ENCODE results near the gene CABYR. TPM values are rescaled to one million over a fixed set of nuclear protein-coding genes. Genes with fewer than 3 reads are reported as not detected.

The CABYR gene
- total RNA-seq, 1 donor from 2014 or later = 1.0 TPM

DNA sequence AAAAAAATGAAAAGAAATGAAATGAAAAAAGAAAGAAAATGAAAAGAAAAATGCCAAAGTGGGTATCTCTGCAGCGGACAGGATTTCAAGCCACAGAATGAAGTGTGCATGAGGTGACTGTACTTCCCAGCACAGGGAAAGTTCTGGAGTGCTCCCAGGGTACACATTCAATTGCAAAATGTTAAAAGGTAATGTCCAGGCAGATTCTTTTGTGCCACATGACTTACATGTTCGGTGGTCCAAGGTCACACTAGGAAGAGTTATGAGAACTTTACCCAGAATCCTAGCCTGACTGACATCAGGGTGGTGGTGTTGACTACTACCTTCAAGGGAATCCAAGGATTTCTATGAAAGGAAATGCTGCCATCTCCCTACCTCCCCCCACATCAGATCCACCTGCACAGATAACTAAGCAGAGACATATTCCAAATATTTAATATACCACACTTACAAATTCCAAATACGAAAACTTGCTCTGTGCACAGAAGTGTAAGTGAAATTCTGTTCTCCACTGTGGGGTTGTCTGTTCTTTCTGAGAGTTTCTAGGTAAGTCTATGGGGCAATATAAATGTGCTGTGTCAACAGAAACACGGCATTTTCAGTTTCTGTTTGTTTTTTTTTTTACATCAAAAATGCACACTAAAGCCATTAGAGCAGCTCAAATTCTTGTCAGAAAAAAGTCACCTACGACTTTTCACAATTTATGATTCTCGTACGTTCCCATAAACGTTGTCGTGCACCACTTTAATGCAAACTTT lies 56.6 kb downstream of the CABYR start:
- DNase-seq = no peak

DNA sequence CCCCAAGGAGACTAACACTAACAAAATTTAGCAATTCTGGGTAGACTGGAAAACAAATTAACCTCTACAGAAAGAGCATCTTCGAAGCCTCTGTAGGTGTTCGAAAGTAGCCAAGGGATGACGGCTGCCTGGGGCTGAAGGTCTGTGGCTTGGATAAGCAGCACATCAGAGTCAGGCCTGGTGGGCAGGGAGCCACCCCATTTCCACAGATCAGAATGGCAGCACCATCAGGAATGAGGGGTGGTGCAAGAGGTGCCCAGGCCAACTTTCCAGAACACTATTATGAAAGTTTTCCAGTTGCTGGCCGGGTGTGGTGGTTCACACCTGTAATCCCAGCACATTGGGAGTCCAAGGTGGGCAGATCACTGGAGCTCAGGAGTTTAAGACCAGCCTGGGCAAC lies 57.9 kb downstream of the CABYR start:
- DNase-seq = no peak

DNA sequence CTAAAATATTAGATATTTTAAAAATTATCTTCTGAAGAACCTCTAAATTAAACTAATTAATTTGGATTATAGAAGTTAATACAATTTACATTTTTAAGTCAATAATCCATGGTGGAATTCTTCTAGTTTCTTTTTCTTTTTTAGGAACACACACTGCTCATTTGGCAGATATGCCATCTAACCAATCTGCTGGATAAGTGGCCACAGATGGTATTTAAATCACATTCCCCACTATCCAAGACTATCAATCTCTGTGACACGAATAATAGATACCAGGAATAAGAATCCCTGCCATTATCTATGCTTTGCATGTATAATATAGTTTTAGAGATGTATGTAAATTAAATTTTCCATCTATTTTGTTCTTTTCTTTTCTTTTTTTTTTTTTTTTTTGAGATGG lies 58.5 kb downstream of the CABYR start:
- DNase-seq = no peak

DNA sequence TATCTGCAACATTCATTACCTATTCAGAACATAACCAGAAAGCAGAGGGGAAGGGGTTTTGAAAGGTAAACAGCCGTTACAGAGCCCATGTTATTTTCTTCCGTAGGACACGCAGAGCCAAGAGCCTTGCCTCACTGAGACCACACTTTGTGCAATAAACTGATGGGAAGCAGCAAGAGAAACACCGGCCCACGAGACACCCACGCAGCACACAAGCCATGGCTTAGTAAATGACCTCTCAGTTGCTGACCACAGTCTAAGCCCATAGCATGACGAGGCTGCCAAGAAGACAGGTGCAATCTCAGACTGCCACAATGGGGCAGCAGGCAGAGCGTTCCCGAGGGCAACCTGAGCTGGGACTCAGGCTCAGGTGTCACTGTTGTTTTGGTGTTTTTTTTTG lies 59.6 kb downstream of the CABYR start:
- DNase-seq = no peak

DNA sequence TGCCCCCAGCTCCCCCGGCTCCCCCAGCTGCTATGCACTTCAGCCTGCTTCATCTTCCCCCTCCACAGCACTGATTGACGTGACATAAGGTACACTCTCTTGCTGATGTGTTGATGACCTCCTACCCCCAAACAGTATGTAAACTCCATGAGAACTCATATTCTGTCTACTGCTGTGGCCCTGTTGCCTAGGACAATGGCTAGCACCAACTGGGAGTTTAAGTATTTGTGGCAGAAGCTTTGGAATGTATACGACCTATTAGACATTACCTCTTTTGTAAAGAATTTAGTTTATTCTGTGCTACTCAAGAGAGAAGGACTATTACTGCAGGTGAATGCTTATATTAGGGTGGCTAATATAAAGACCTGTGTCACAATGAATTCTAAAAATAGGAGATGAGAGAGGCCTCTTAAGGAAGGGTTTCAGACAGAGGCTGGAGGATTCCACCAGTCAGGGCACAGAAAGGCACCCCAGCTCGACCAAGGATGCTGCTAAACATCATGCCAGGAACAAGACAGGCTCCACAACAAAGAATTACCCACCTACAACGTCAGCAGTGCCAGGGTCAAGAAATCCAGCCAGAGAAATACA lies 60.6 kb downstream of the CABYR start:
- DNase-seq = no peak

DNA sequence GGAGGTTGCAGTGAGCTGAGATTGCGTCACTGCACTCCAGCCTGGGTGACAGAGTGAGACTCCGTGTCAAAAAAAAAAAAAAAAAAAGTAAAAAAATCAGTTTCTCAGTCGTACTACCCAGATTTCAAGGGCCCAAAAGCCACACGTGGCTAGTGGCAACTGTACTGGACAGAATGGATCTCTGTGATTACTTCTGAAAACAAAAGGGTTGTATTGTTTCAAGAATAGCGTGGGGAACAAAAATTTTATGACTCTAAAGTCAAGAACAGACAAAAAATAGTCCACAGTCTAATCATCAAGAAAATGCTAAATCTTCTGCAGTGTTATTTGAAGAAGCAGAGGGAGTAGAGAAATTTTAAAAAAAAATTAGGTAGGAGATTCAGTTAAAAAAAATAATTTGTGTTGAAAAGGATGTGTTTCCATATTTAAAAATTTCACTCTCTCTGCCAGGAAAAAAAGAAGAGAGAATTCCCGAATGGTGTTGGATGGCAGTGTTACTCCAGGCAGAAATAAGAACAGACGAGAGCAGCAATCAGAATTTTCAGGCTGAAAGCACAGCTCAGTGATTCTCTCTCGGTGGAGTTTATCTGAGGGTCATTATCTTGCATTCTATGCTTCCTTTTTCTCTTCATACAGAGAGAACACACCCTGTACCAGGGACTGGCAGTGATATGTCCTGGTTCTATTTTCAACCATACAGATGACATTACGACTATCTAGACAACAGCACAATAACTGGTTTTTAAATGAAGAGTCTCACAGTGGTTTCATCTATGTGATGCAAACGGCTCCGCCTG lies 61.8 kb downstream of the CABYR start:
- no peak for DNase-seq

DNA sequence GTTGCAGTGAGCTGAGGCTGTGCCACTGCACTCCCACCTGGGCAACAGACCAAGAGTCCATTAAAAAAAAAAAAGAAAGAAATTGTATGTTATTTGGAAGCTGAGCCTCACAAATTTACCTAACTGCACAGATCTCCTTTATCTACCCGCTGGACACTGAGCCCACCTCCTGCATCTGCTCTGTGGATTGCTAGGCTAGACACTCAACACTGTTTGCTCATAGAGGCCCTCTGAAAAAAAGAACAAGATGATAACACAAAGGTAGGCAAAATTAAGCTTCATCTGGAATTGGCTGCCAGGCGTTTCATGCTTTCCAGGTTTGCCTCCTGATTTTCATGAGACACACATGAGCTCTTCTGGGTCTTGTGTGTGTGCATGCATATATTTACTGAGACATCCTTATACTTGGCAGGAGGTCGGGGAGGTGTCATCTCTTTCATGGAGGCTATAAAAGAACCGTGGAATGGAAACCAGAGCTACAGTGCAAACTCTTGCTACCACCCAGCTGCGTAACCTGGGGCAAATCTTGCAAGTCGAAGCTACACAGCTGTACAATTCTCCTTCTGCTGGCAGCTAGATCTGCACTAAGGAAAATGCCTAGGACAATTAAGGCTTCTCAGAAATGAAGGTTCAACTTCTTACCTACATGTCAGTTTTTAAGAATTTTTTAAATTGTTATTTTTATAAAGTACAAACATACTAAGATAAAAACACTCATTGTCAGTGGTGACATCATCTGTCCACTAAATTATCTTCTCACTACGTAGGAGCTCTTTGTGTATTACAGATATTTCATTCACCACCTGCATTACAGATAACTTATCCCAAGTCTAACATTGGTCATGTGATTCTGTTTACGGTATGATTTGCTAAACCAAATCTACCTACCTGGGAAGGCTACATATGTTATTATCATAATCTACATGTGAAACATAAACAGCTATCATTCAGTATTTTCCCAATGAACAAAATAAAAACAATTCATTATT lies 63.1 kb downstream of the CABYR start:
- no peak for DNase-seq

DNA sequence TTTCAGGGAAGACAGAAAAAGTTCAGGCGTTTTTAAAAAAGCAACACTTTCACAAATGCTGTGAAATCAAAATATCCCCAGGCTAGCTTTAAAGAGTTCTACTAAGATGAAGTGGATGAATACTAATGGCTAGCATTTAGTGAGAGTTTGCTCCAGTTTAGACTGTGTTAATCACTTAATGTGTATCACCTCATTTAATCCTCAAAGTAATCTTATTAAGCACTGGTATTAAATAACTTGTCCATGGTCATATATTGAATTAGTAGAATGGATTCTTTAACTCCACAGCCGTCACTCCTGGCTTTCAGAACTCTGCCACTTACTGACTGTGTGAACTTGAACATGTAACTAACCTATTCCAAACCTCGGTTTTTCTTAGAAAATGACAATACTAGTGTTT lies 66.0 kb downstream of the CABYR start:
- DNase-seq = no peak

DNA sequence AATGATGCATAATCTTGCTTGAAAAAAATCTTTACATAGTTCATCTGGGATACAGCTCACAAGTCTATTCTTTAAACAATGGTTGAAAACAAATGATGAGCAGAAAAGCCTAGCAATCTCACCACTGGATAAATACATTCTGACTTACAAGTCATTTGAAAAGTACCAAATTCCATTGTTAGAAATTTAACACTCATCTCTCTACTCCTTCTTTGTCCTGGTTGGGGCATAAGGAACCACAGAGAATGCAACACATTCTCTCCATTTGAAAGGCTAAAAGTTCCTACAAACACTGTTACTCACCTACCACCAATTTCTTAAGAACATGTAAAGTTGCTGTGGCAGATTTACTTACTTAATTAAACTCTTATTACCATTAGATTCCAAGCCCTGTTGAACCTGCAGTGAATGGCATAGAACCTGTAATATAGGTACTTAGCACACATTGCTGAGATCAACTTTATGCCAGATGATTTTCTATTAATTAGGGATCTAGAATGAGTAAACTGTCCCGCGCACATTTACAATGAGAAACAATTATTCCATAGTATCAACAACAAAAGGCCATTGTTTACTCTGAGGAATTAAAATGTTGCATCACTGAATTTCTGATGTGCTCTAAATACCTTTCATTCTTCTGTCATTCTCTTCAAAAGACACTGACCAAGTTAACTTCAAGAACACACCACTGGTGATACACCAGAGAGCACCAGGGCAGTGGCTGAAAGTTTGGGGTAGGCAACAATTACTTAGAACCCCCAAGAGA lies 69.6 kb downstream of the CABYR start:
- DNase-seq = no peak

DNA sequence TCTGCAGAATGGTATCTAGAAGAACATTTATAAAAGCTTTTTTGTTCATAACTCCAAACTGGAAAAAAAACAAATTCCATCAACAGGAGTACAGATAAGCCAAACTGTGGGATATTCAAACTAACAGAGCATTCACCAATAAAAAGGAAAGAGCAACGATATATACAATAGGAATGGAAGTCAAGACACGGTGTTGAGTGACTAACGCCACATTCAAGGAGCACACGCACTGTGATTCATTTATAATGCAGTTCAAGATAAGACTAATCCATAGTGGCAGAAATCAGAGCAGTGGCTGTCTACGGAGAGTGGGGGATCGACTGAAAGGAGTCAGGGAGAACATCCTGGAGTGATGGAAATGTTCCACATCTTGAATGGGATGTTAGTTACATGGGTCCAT lies 70.7 kb downstream of the CABYR start:
- DNase-seq = no peak

Other genes starting within 250 kb of the CABYR start
- gene TTC39C, start 124.3 kb upstream of the CABYR start, total RNA-seq = 2.0 TPM in 2 replicates

Data from dermis blood vessel endothelial cell (primary cell).